GM23338 (cell line): ENCODE results near the gene REELD1. TPM values are rescaled to one million over a fixed set of nuclear protein-coding genes. Genes with fewer than 3 reads are reported as not detected.

Experiments used
- ATAC-seq: fragments of 200-7000 bp; cut with Tn5 transposase; 3 replicates; pipeline ENCODE4 v1.9.1; 2020
- DNase-seq: peaks from one replicate; pipeline ENCODE4 v3.0.0-alpha.2; 2015; ENCODE audit warnings: low spot score
- H2AFZ ChIP-seq: fragments of 200-600 bp; sonication (generic); 2 replicates; pipeline ENCODE4 v1.8.0; 2016; ENCODE audit warnings: antibody characterized with exemption, mild to moderate bottlenecking, moderate library complexity
- H3F3A ChIP-seq: fragments of 200-600 bp; sonication (generic); replicated peaks from 2 replicates; pipeline ENCODE4 v1.8.0; 2017; ENCODE audit warnings: antibody characterized with exemption, mixed run types, low read depth
- H3K27ac ChIP-seq: fragments of 200-600 bp; sonication (generic); 2 replicates; pipeline ENCODE4 v1.6.1; 2016; ENCODE audit warnings: low read depth
- H3K27me3 ChIP-seq: fragments of 200-600 bp; sonication (generic); 2 replicates; pipeline ENCODE4 v1.8.0; 2016; ENCODE audit warnings: mild to moderate bottlenecking, mixed run types, moderate library complexity; ENCODE audit not compliant: insufficient read depth
- H3K36me3 ChIP-seq: fragments of 200-600 bp; sonication (generic); 2 replicates; pipeline ENCODE4 v1.8.0; 2016; ENCODE audit warnings: mild to moderate bottlenecking; ENCODE audit not compliant: insufficient read depth
- H3K4me1 ChIP-seq: fragments of 200-600 bp; sonication (generic); 2 replicates; pipeline ENCODE4 v1.8.0; 2016; ENCODE audit warnings: mild to moderate bottlenecking, moderate library complexity; ENCODE audit not compliant: insufficient read depth
- H3K4me2 ChIP-seq: fragments of 200-600 bp; sonication (generic); 2 replicates; pipeline ENCODE4 v1.7.1; 2017; ENCODE audit warnings: mixed run types
- H3K4me3 ChIP-seq: fragments of 200-600 bp; sonication (generic); 2 replicates; pipeline ENCODE4 v1.6.1; 2016; ENCODE audit warnings: mixed run types
- H3K79me2 ChIP-seq: fragments of 200-600 bp; sonication (generic); replicated peaks from 2 replicates; pipeline ENCODE4 v1.8.0; 2017; ENCODE audit warnings: mild to moderate bottlenecking; ENCODE audit not compliant: insufficient read depth
- H3K9me2 ChIP-seq: fragments of 200-600 bp; sonication (generic); 2 replicates; pipeline ENCODE4 v1.8.0; 2017; ENCODE audit not compliant: insufficient read depth
- H4K20me1 ChIP-seq: fragments of 200-600 bp; sonication (generic); replicated peaks from 2 replicates; pipeline ENCODE4 v1.8.0; 2017; ENCODE audit warnings: mild to moderate bottlenecking; ENCODE audit not compliant: insufficient read depth
- H3K27ac Mint-ChIP-seq: 2 replicates; pipeline ENCODE4 v1.8.0; 2020; ENCODE audit warnings: inconsistent platforms, mild to moderate bottlenecking, moderate library complexity, mixed read lengths
- H3K27me3 Mint-ChIP-seq: 3 replicates; pipeline ENCODE4 v1.8.0; 2022; ENCODE audit warnings: low read depth, mild to moderate bottlenecking, moderate library complexity, mixed read lengths, inconsistent platforms; ENCODE audit not compliant: insufficient read depth, poor library complexity
- H3K36me3 Mint-ChIP-seq: 3 replicates; pipeline ENCODE4 v1.8.0; 2021; ENCODE audit warnings: low read depth, mild to moderate bottlenecking, inconsistent platforms, moderate library complexity, mixed read lengths
- H3K4me1 Mint-ChIP-seq: 3 replicates; pipeline ENCODE4 v1.8.0; 2020; ENCODE audit warnings: mild to moderate bottlenecking, inconsistent platforms, mixed read lengths
- H3K4me3 Mint-ChIP-seq: 3 replicates; pipeline ENCODE4 v1.8.0; 2021; ENCODE audit warnings: moderate library complexity, mild to moderate bottlenecking, inconsistent platforms, mixed read lengths
- H3K9me3 Mint-ChIP-seq: 3 replicates; pipeline ENCODE4 v1.8.0; 2020; ENCODE audit warnings: moderate library complexity, mild to moderate bottlenecking, inconsistent platforms, mixed read lengths
- CREB1 ChIP-seq: fragments of 250-450 bp; sonication (Bioruptor Pico); IDR thresholded peaks from 2 replicates; pipeline ENCODE4 v1.5.0; 2020; ENCODE audit warnings: low read depth, mild to moderate bottlenecking, moderate library complexity
- CTCF ChIP-seq, 2 experiments: fragments of 200-600 bp in 1 of 2; sonication (generic) in 1 of 2; conservative IDR thresholded peaks; 2 replicates each; pipeline versions ENCODE4 v1.5.1 to v1.6.1; 2016 to 2017; ENCODE audit warnings: antibody characterized with exemption in 2 of 2, low read depth in 2 of 2, mild to moderate bottlenecking in 2 of 2, moderate library complexity in 1 of 2
- ETS1 ChIP-seq: IDR thresholded peaks from 2 replicates; pipeline ENCODE4 v1.6.1; 2016; ENCODE audit warnings: antibody characterized with exemption
- EZH2 ChIP-seq: fragments of 200-600 bp; sonication (generic); IDR thresholded peaks from one replicate; pipeline ENCODE4 v1.8.0; 2017; ENCODE audit warnings: antibody characterized with exemption, mild to moderate bottlenecking, low read depth; ENCODE audit not compliant: unreplicated experiment
- EZH2phosphoT487 ChIP-seq: fragments of 200-600 bp; sonication (generic); IDR thresholded peaks from one replicate; pipeline ENCODE4 v1.8.1; 2018; ENCODE audit warnings: antibody characterized with exemption; ENCODE audit not compliant: unreplicated experiment
- JUNB ChIP-seq: IDR thresholded peaks from one replicate; pipeline ENCODE4 v1.6.1; 2016; ENCODE audit warnings: antibody characterized with exemption; ENCODE audit not compliant: unreplicated experiment
- NANOG ChIP-seq: IDR thresholded peaks from 2 replicates; pipeline ENCODE4 v1.6.1; 2016; ENCODE audit warnings: antibody characterized with exemption, borderline replicate concordance
- POLR2AphosphoS5 ChIP-seq: IDR thresholded peaks from 2 replicates; pipeline ENCODE4 v1.6.1; 2016; ENCODE audit warnings: antibody characterized with exemption, low read depth
- REST ChIP-seq: IDR thresholded peaks from one replicate; pipeline ENCODE4 v1.6.1; 2018; ENCODE audit warnings: antibody characterized with exemption; ENCODE audit not compliant: unreplicated experiment
- STAT1 ChIP-seq: IDR thresholded peaks from one replicate; pipeline ENCODE4 v1.6.1; 2016; ENCODE audit warnings: antibody characterized with exemption; ENCODE audit not compliant: unreplicated experiment
- ZNF114 ChIP-seq: fragments of 250-450 bp; sonication (Bioruptor Pico); IDR thresholded peaks from 2 replicates; pipeline ENCODE4 v1.5.0; 2020; ENCODE audit warnings: mild to moderate bottlenecking, moderate library complexity
- ZNF331 ChIP-seq: fragments of 250-450 bp; sonication (Bioruptor Pico); IDR thresholded peaks from 2 replicates; pipeline ENCODE4 v1.5.0; 2020; ENCODE audit warnings: low read depth, mild to moderate bottlenecking, moderate library complexity
- ZNF462 ChIP-seq: fragments of 250-450 bp; sonication (Bioruptor Pico); IDR thresholded peaks from 2 replicates; pipeline ENCODE4 v1.5.0; 2020; ENCODE audit warnings: mild to moderate bottlenecking, moderate library complexity
- polyA plus RNA-seq: library from polyadenylated mRNA; unstranded; fragments of >200 nt; fragmentation: Nextera tagmentation; extraction: Ambion mirVana; gene quantifications from 2 replicates; pipeline ENCODE4 v1.2.1, GENCODE V29; 2016
- total RNA-seq: library from RNA; depleted of rRNA; stranded (reverse); fragments of >200 nt; shearing (Covaris generic); gene quantifications from 2 replicates; pipeline ENCODE4 v1.2.3, GENCODE V29; 2014

The REELD1 gene
- total and polyA plus RNA-seq, 2 experiments from 2014 or later = 0.19 TPM; not detected in 1

GRCh38 chr4:146271466-146271865 lies 57.1 kb downstream of the REELD1 start:
- no peaks in the 10 kb centered on the region for H3F3A ChIP-seq
- no peaks in the 10 kb centered on the region for H4K20me1 ChIP-seq
- H3K9me2 ChIP-seq = no peaks in the 10 kb centered on the region
- no peak for TF ChIP-seq CREB1 (CRISPR knock-in tag)
- TF ChIP-seq ETS1 = no peak
- TF ChIP-seq EZH2phosphoT487 = no peak
- TF ChIP-seq ZNF331 (CRISPR knock-in tag) = no peak
- TF ChIP-seq REST = no peak
- no peak for TF ChIP-seq ZNF462 (CRISPR knock-in tag)
- no peak for TF ChIP-seq JUNB
- TF ChIP-seq ZNF114 (CRISPR knock-in tag) = no peak
- TF ChIP-seq CTCF (conservative IDR thresholded peaks at IDR 0.05; ENCODE audit: low read depth in 2 of 2) = no peak
- no peak for TF ChIP-seq POLR2AphosphoS5
- no peak for TF ChIP-seq NANOG
- no peak for TF ChIP-seq STAT1
- no peak for TF ChIP-seq EZH2
- H3K27ac ChIP-seq = no peak overlapping the region
- H2AFZ ChIP-seq = no peak overlapping the region
- H3K4me1 Mint-ChIP-seq = no peaks in the 10 kb centered on the region; the same call in 2 of the 3 replicates
- no peaks in the 10 kb centered on the region for H3K36me3 Mint-ChIP-seq
- H3K36me3 ChIP-seq = no peaks in the 10 kb centered on the region
- H3K4me3 Mint-ChIP-seq = no peak overlapping the region
- no peak overlapping the region for H3K4me3 ChIP-seq
- H3K4me1 ChIP-seq = peaks cover 5% of the 10 kb centered on the region
- DNase-seq (no peak), ATAC-seq (no peak)
- H3K27me3 ChIP-seq = no peaks in the 10 kb centered on the region
- no peak overlapping the region for H3K4me2 ChIP-seq
- H3K79me2 ChIP-seq = no peaks in the 10 kb centered on the region
- no peaks in the 10 kb centered on the region for H3K27me3 Mint-ChIP-seq
- H3K27ac Mint-ChIP-seq = no peak overlapping the region
- no peaks in the 10 kb centered on the region for H3K9me3 Mint-ChIP-seq
